Endothelial cell of umbilical vein (primary cell): Measurements from ENCODE around the gene TTC3.

Experiments used
- CTCF ChIP-seq, 2 donors: IDR thresholded peaks; 1 replicate in 1 of 2; 2 replicates in 1 of 2; pipeline ENCODE4 v1.5.1; 2011; ENCODE audit warnings: low read length in 2 of 2, mild to moderate bottlenecking in 2 of 2, moderate library complexity in 2 of 2, control low read depth in 1 of 2, inconsistent platforms in 1 of 2, low read depth in 1 of 2; ENCODE audit not compliant: insufficient read depth in 1 of 2; ENCODE audit errors: extremely low read depth in 1 of 2
- EZH2 ChIP-seq: IDR thresholded peaks from 2 replicates; pipeline ENCODE4 v1.6.1; 2012; ENCODE audit warnings: borderline replicate concordance, low read depth, mild to moderate bottlenecking, moderate library complexity, low read length, inconsistent platforms; ENCODE audit not compliant: severe bottlenecking
- FOS ChIP-seq: IDR thresholded peaks from 2 replicates; pipeline ENCODE4 v1.6.1; 2011; ENCODE audit warnings: mild to moderate bottlenecking, low read length, moderate library complexity, borderline replicate concordance; ENCODE audit not compliant: insufficient read depth
- MAX ChIP-seq: IDR thresholded peaks from 2 replicates; pipeline ENCODE4 v1.6.1; 2011; ENCODE audit not compliant: insufficient read depth, insufficient read length
- POLR2A ChIP-seq: IDR thresholded peaks from 2 replicates; pipeline ENCODE4 v1.6.1; 2012; ENCODE audit warnings: low read depth, mild to moderate bottlenecking, control low read depth, low read length

DNA sequence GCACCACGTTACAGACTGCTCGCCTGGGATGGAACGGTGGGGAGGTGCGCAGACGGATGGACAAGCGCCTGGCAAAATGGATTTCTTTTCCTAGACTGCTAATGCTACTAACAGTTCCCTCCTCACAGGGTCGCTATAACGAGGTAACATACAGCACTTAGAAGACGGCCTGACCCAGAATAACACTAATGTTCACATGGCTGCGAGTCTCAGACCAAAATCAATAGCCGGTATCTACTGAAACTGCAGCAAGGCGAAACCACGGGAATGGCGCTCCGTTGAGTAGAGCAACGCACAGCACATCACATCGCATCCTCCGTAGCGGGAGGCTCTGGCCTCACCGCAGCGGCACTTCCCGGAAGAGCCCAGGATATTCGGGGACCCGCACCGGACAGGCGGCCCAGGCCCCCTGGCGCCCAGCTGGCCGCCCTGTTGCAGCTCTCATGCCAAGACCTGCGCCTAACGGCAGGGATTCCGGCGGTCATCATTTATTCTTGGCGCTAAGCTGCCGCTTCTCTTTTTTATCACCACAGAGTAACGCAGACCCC lies 147.5 kb downstream of the TTC3 start:
- TF ChIP-seq MAX (no peak), POLR2A (peak; percentile 42), EZH2 (no peak), CTCF (IDR thresholded peaks at IDR 0.05; ENCODE audit: extremely low read depth in 1 of 2, insufficient read depth in 1 of 2, low read depth in 1 of 2, low read length in 2 of 2) (no peak), FOS (no peak)
